HEK293 (cell line): ENCODE measurements around the gene IL1RN.

Source experiments
- CTCF ChIP-seq: fragments of 450-650 bp; formaldehyde crosslinking; IDR thresholded peaks from 2 replicates; pipeline ENCODE4 v1.5.1; 2016; ENCODE audit warnings: missing biosample characterization, missing genetic modification characterization
- ELK4 ChIP-seq: IDR thresholded peaks from 2 replicates; pipeline ENCODE4 v1.6.1; 2011; ENCODE audit warnings: mild to moderate bottlenecking, low read depth, low read length, borderline replicate concordance
- HOXD13 ChIP-seq: sonication (generic); formaldehyde crosslinking; IDR thresholded peaks from 2 replicates; pipeline ENCODE4 v1.8.0; 2022; ENCODE audit warnings: missing genetic modification reagents, borderline replicate concordance
- KLF10 ChIP-seq: fragments of 450-650 bp; IDR thresholded peaks from 2 replicates; pipeline ENCODE4 v1.5.1; 2018; ENCODE audit warnings: missing biosample characterization, mild to moderate bottlenecking, missing genetic modification characterization
- KLF16 ChIP-seq: fragments of 450-650 bp; formaldehyde crosslinking; IDR thresholded peaks from 2 replicates; pipeline ENCODE4 v1.5.1; 2017; ENCODE audit warnings: missing biosample characterization, missing genetic modification characterization
- SP2 ChIP-seq: fragments of 450-650 bp; formaldehyde crosslinking; IDR thresholded peaks from 2 replicates; pipeline ENCODE4 v1.5.1; 2016; ENCODE audit warnings: missing biosample characterization, missing genetic modification characterization
- ZEB2 ChIP-seq: fragments of 450-650 bp; formaldehyde crosslinking; IDR thresholded peaks from 2 replicates; pipeline ENCODE4 v1.5.1; 2016; ENCODE audit warnings: missing biosample characterization, missing genetic modification characterization
- ZNF221 ChIP-seq: fragments of 450-650 bp; formaldehyde crosslinking; IDR thresholded peaks from 2 replicates; pipeline ENCODE4 v1.5.1; 2017; ENCODE audit warnings: missing biosample characterization, missing genetic modification characterization, borderline replicate concordance
- ZNF302 ChIP-seq: fragments of 450-650 bp; formaldehyde crosslinking; IDR thresholded peaks from 2 replicates; pipeline ENCODE4 v1.5.1; 2016; ENCODE audit warnings: missing biosample characterization, missing genetic modification characterization, low read depth
- ZNF529 ChIP-seq: fragments of 450-650 bp; formaldehyde crosslinking; IDR thresholded peaks from 2 replicates; pipeline ENCODE4 v1.5.1; 2017; ENCODE audit warnings: missing genetic modification characterization, missing biosample characterization; ENCODE audit not compliant: insufficient replicate concordance
- ZNF704 ChIP-seq: fragments of 450-650 bp; formaldehyde crosslinking; IDR thresholded peaks from 2 replicates; pipeline ENCODE4 v1.5.1; 2016; ENCODE audit warnings: missing biosample characterization, missing genetic modification characterization

- TF ChIP-seq ZNF302, result no peak
- TF ChIP-seq SP2 (tag by site-specific recombination), result no peak
- no peak for TF ChIP-seq ZNF704 (tag by site-specific recombination)
- no peak for TF ChIP-seq ZNF529 (tag by site-specific recombination)
- no peak for TF ChIP-seq ZNF221 (tag by site-specific recombination)
- no peak for TF ChIP-seq ZEB2
- no peak for TF ChIP-seq CTCF
- TF ChIP-seq ELK4, result no peak
- no peak for TF ChIP-seq KLF10
- no peak for TF ChIP-seq HOXD13
- TF ChIP-seq KLF16 (tag by site-specific recombination), result no peak
Observed at GRCh38 chr2:113160962-113161361, 33.6 kb downstream of the IL1RN start.
